Stimulated activated CD4-positive, alpha-beta T cell treated with anti-CD3 and anti-CD28 coated beads, TNF-alpha, amount 100 ng/mL, for 24 hours (primary cell): ENCODE measurements around the gene TAF5L.

ENCODE experiments used
- DNase-seq, 3 experiments: peaks; one replicate each; pipeline ENCODE4 v3.0.0-alpha.2; 2020; ENCODE audit warnings: low read depth in 3 of 3

Gene TAF5L

GRCh38 chr1:229625915-229626831, at the start of gene TAF5L, which contains the start of gene URB2:
Gene TAF5L, minus strand, starts transcription at chr1:229626122. Its CDS starts 11,640 bp downstream, at chr1:229614482.
Gene URB2, plus strand, starts transcription at chr1:229626247. Its CDS starts 1,387 bp downstream, at chr1:229627634.
- peak; percentile 70 to 84 (median 78) for DNase-seq

- DNase-seq = no peak
These were observed 49.5 kb upstream of the TAF5L start for GRCh38 chr1:229675396-229675795.

DNA sequence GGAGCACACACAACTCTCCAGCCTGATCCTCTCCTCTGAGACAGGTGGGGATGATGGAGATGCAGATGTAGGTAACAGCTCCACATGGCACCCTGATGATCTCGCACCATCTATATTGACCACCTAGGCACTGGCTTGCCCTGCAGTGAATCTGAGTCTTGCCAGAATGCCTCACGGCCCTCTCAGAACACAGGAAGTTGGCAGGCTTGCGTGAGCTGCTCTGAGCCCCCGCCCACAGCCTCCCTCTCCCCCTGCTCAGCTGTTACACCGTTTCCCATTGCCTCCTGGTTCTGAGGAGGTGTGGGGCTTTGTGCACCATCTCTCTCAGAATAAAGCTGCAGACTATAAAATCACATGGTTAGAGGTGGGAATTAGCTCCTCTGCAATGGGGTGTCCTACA, 48.1 kb upstream of the TAF5L start:
- no peak for DNase-seq

DNA sequence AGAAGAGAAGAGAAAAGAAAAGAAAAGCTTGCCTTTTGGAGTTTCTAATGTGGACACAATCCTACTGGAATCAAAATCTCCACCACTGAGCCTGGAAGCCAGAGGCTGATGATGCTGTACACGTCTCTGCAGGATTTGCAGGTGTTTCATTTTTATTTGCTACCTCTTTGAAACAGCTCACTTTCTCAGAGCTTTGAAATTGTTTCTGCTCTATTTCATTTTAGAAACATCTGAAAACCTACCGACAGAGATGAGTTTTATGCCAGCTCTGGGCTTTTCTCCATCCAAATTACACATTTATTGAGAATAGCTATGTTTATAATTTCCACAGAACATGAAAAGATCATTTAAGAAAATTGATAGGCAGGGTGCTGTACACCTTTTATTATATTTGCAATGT, 46.3 kb upstream of the TAF5L start:
- no peak for DNase-seq

DNA sequence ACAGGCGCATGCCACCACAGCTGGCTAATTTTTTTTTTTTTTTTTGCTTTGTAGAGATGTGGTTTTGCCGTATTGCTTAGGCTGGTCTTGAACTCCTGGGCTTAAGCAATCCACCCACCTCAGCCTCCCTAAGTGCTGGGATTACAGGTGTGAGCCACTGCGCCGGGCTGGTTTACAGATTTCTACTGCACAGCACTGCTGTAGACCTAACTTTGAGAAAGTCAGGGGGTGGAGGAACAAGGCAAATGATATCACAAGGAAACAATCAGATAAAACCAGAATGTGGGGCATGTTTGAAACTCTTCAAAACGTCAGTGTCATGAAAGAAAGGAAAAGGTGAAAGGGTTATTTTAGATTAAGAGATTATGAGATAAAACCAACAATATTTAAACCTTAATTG, 45.4 kb upstream of the TAF5L start:
- peak in 1 of 3 experiments; percentile 25 for DNase-seq

- DNase-seq = no peak
These were observed 43.4 kb upstream of the TAF5L start for GRCh38 chr1:229669333-229669732.

DNA sequence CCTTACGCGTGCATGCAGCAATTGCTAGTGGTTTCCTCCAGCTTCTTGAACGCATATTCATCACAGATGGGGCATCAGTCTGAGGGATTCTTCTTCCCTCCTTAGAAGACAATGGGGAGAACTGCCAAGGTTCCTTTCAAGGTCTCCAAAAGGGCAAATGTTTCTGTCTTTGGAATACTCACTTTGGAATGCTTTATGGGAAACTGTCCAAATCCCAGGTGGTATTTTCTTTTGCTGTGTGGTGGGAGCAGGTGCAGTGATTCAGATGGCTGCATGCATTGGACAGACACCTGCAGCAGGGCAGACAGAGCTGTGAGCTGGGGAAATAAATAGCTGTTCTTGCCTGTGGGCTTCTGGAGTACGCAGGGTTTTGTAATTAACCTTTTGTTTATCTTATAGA, 40.7 kb upstream of the TAF5L start:
- DNase-seq = no peak

DNA sequence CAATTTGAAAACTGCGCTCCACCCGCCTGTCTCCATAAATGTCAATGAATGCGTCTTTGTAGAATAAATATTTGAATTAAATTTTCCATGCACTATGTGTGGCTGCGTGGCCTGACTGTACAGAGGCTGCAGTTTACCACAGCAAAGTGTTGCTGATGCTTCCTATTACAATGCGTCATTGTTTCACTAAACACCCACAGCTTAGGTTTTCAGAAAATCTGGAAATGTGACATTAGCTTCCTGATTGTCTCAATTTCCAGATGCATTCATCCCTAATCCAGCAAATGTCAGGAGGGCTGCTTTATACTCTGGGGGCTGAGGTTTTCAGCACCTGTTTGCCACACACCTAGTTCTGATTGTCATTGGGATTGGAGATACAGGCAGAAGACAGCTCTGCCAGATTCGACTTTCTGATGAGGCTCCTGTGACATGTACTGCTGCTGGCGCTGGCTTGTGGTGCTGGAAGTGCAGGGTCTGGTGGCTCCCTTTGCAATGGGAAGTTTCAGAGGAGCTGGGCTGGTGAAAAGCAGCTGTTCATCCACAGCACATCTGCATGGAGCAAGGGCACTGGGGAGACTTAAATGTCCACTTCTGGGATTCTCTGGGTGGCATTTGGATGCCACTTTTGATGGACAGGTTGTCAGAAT, 40.1 kb upstream of the TAF5L start:
- no peak for DNase-seq

- peak; percentile 71 to 89 (median 74) for DNase-seq
These were observed 38.3 kb upstream of the TAF5L start for GRCh38 chr1:229664133-229664689.

- no peak for DNase-seq
These were observed 36.0 kb upstream of the TAF5L start for GRCh38 chr1:229661897-229662296.

GRCh38 chr1:229661022-229661877, 35.3 kb upstream of the TAF5L start:
- DNase-seq = peak; percentile 40 to 64 (median 44)

DNA sequence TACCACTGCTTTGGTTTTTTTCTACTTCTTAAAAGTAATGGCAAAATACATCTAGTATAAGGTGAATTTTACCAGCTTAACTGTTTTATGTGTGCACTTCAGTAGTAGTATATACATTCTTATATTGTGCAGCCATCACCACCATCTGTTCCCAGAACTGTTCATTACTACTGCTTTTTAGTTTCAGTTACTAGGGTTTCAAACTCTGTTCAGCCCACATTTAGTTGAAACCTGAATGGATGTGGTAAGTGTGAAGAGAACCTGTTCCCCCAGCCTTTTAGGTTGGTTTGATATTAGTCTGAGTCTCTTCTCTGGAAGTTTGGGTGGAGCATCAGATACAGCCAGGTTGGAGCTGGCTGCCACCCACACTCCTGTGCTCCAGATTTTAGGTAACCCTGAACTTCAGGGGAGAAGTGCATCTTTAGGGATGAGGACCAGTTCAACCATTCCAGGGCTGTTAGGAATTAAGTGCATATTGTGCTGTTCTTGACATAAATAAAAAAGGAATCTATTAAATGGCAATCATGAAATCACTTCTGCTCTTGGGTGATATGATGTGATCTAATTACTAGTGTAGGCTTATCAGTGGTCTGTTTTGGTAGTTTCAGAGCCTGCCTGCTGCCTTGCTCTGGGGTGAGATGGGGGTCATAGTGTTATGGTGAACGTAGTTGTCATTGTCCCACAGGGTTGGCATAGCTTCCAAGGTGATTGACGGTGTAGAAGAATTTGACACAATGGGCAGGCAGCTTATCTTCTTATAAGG, 32.3 kb upstream of the TAF5L start:
- no peak for DNase-seq

GRCh38 chr1:229655781-229656180, 29.9 kb upstream of the TAF5L start:
- no peak for DNase-seq

- DNase-seq = no peak
These were observed 27.5 kb upstream of the TAF5L start for GRCh38 chr1:229653420-229653819.

DNA sequence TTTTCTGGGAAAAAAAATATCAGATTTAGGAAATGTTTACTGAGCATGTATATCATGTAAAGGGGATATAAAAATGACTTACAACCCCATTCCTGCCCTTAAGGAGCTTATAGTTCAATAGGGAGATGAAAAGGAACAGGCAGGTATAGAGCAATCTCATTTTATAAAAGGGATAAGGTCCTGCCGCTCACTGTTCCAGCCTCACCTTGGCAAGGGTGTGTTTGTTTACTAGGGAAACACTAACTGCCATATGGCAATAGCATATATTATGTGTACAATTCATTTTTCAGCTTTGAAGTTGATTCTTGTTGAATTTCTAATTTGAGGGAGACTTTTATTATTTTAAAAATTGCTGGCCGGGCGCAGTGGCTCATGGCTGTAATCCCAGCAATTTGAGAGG, 25.6 kb upstream of the TAF5L start:
- no peak for DNase-seq

DNA sequence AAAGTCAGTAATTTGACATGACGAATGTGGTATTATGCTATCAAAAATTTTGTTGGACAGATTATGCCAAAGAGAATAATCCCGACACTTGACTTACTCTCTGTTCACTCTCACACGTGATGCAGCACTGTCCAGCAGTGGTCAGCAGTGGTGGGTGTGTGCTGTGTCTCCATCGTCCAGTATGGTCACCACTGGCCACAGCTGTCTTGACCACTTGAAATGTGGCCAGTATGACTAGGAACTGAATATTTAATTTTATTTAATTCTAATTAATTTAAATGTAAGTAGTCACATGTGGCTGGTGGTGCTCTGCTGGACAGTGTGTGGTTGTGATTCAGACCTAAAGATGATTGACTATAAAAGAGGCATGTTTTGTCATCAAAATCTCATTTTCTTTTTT, 24.1 kb upstream of the TAF5L start:
- DNase-seq = no peak

DNA sequence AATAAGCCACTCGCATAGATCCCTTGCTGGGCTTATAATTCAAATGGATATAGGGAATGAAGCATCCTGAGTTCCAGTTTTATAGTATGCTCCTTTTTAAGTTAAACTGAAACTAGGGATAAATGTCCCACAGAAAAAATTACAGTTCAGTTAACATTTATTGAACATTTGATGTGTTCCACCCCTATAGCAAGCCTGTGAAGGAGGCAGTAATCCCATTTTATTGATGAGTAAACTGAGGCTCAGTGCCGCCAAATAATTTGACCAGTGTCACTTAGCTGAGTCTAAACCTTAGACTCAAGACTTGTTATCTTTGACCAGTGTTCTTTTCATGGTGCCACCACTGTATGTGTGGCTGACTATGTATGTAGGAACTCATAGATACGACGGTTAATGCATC, 22.5 kb upstream of the TAF5L start:
- no peak for DNase-seq

DNA sequence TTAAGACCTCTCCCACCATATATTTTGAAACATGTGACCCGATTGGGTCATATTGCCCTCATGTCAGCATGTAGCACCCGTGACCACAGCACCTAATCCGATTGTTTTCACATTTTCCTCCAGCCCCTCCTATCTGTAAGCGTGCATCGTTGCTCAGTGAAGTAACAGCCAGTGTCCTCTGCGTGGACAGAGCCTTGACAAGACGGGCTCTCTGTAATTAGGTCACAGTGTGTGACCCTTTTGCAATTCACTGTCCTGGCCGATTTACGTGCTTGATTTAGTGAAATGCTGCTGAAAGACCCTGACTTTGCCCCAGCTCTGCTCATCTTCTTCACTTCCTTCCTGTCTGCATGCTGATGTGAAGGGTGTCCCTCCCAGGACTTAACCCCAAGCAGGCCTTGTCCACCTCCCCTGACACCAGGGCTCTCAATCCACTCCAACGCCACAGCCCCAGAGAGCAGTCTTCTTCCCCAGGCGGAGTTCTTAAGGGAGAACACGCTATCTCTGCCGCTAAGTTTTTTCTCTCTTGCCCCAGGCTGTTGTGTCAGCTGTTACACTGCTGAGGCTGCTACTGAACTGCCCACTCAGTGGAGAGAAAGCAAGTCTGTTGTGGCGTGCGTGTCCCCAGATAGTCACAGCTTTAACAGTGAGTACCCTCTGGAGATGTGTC, 19.5 kb upstream of the TAF5L start:
- DNase-seq = no peak

DNA sequence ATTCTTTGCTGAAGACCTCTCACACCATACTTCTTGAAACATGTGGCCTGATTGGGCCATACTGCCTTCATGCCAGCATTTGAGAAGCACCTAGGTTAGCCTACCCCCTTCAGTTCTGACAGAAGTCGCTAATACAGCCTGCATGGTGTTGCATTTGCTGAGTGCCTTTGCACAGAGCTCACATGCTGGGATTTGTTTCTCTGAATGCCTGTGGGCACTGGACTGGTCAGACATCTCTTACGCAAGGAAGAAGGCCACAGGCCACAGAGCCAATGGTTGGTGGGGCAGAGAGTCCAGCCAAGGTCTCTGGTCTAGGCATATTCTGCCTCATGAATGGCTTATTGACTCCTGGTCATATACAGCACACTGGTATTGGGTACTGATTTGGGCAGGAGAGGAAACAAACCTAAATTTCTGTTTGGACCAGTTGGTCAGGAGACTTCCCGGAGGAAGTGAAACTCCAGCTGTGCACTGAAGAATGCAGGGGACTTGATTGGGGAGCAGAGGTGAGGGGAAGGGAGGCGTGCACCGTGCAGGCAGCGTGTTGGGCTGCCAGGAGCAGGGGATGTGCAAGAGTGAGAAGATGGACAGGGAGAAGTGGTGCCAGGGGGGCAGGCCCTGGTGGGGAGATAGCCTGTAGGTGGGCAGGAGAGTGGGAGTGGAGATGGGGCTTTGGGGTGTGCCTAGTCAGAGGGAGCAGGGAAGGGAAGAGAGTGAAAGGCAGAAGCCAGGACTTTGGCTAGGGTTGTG, 18.2 kb upstream of the TAF5L start:
- no peak for DNase-seq

- DNase-seq = no peak
These were observed 17.0 kb upstream of the TAF5L start for GRCh38 chr1:229642970-229643369.
